Activated T-cell treated with anti-CD3 and anti-CD28 coated beads for 4 hours (primary cell): ENCODE results near the gene MAP3K14.

ENCODE experiments used
- DNase-seq: peaks from one replicate; pipeline ENCODE4 v3.0.0-alpha.2; 2020

The MAP3K14 gene

DNA sequence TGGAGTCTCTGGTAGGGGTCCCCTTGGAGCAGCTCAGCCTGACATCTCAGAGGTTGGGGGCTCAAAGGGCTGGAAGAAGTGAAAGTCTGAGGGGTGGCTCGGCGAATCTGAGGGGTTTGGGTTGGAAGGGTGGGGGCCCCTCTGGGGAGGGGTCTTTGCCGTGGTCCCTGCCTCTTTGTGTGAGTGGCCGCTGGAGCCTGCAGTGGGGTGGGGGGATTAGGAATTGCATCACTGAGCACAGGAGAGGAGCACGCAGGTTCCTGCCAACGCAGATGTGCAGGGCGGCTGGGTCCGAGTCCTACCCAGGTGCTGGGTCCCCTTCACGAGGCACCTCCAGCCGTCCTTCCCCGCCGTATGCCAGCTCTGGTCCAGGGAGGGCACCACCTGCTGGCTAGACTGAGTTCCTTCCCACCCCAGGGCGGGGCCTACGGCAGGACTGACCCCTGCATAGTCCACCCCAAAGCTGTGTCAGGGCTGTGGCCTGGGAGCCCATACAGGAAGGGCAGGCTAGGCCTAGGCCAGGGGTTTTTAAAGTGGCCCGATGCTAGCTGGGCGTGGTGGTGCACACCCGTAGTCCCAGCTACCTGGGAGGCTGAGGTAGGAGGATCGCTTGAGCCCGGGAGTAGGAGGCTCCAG, 85.2 kb downstream of the MAP3K14 start:
- no peak for DNase-seq

- DNase-seq: no peak
Observed at GRCh38 chr17:45230787-45231480, 85.9 kb downstream of the MAP3K14 start.

- DNase-seq: no peak
Observed at GRCh38 chr17:45230410-45230786, 86.4 kb downstream of the MAP3K14 start.

GRCh38 chr17:45229681-45230409, 87.0 kb downstream of the MAP3K14 start:
- no peak for DNase-seq

DNA sequence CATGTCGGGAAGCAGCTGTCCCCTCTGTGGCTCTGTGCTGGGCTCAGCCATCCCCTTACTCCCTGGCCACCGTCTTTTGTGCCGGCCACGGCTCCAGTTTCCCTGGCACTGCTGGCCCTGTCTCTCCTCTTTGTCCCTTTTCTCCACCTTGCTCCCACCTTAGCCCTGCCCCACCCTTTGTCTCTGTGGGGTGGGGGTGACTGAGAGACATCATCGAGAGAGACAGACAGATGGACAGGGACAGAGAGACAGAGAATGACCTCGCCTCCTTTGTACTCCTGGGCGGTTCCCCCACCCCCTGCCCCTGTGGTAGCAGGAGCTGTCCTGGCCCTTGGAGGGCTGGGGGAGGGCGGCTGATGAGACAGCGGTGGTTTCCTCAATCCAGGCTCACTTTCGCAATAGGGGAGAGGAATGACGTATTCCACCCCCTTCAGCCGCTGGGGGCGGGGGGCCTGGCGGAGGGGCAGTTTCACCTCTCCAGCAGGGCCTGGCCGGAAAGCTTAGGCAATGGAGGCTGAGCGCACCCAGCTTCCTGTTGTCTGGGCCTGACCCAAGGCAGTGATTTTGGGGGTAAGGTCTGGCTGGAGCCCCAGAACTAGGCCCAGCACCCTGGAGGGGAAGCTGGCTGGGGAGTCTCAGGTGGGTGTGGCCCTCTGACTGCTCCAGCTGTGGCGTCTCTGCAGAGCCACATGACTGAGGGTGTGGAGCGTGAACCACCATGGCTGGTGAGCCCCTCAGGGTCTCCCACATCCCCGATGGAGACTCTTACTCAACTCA, 87.9 kb downstream of the MAP3K14 start:
- peak; percentile 66 for DNase-seq

DNA sequence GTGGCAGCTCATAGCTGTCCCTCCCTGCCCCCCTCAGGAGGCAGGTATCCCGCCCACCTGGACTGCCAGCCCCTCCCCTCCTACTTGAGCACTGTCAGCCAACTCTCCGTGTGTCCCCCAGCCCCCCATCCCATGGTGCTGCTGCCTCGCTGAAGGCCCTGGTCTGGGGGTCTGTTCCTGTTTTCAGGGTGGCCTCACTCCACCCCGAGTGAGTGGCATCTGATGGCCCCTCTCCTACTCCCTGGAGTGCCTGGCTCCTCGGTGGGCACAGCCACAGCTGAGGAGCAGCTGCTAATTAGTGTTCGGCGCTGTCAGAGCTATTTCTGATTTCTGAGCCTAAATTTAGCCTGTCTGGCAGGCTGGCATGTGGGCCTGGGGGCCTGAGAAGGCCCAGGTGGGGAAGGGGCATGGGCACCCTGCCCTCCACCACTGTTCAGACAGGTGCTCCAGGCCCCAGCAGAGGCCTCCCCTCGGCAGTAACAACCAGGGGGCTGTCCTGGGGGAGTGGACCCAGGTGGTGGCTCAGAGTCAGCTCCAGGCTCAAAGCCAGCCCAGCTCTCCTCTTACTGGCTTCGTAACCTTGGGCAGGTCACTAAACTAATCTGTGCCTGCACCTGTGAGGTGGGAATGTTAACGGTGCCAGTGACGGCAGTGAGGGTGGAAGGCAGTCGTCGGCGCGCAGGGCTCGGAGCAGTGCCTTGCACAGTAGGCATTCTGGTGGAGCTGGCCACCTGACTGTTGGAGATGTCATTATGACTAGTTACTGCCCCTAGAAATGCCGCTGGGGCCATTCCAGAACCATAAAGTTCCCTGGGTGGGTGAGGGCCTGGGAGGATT, 88.7 kb downstream of the MAP3K14 start:
- DNase-seq: no peak

DNA sequence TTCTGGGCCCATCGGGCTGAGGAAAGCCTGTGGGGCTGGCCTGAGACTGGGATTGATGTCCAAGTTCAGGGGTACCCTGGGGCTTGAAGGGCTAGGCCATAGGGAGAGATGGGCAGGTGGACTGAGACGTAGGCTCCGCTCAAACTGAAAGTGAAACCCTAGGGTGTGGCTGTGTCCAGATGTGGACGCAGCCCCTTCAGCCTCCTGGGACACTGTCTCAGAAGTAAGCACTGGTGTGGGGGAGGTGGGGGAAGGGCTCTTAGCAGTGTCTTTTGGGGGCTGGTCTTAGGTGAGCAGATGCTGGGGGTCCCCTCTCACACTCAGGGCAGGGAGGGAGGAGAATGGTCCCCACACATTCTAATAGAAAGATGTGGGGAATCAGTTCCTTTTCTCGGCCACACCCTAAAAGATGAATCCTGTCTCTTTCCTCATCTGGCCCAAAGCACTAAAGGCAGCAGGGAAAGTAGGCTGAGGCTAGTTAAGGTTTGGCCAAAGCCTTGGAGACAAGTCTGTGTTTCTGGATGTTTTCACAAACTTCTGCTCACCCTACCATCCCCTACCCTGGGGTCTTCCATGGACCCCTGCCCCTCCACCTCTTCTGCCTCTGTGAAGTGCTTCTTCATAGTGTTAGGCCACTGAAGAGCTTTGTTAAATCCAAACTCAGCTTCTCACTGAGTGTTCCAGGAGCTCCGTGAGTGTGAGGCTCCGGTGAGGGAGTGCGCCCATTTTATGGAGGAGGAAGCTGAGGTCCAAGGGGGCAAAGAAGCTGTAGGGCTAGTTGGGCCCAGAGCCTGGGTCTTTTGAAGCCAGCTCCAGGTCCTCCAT, 89.5 kb downstream of the MAP3K14 start:
- DNase-seq: no peak

DNA sequence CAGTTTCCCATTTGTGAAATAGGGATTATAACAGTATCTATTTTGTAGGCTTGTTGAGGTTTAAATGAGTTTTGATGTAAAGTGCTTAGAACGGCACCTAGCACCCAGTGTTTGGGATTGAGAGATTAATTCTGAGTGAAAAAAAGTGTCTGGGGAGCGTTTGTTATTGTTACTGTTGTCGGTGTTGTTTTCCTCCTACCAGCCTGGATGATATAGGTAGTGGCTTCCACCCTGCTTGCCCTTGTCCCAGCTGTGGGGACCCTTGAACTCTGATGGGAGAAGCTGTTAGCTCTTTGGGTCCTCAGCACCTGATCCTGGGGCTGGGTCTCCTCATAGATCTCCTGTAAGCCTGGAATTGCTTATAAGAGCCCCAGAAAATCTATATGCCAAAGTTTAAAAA, 90.2 kb downstream of the MAP3K14 start:
- DNase-seq: no peak

DNA sequence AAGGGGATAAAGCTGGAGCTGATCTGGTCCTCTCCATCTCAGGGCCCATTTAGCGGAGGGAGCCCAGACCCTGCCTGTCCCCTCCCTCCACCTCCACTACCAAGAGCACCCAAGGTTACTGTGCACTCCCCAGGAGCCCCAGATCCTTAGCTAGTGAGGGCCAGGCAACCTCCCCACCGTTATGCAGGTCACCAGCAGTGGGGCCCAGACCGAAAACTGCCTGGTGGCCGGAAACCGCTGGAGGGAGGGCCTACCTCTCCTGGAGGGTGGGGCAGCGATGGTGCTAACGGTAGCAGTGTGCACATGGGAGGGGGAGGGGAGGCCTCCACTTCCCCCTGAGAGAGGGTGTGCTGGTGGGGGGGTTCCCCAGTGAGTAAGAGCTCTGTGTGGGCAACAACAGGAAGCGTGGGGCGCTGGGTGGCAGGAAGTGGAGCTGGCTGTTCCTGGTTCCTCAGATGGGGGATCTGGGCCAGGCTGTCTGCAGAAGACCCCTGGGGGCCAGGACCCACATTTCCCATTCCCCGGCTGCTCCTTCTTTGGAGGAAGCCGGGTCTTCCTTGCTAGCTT, 90.8 kb downstream of the MAP3K14 start:
- DNase-seq: peak; percentile 93

DNA sequence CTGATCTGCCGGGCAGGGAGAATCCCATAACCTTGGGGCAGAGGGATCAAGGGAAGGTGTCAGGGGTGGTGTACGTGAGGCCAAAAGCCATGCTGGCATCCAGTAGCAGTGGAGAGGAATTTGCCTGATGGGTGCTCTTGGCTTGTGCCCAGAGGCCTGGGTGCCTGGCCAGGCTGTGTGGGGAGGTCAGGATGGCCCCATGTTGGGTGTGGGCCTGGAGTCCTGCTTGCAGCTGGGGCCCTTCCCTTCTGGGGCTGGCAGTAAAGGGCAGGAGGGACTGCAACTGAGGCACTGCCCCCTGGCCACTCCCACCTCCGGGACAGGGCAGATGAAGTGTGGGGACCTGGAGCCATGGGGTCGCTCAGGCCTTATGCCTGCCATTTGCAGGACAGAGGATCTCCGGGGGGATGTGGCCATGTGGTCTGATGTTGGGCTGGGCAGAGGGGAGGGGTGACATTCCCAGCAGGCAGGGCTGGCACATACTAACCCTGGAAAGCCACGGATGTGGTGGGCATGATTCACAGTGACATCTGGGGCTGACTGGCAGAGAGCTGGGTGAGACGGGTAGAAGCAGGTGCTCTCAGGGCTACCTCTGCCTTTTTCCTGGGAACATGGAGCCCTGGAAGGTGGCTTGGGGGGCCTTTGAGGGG, 91.6 kb downstream of the MAP3K14 start:
- DNase-seq: no peak

DNA sequence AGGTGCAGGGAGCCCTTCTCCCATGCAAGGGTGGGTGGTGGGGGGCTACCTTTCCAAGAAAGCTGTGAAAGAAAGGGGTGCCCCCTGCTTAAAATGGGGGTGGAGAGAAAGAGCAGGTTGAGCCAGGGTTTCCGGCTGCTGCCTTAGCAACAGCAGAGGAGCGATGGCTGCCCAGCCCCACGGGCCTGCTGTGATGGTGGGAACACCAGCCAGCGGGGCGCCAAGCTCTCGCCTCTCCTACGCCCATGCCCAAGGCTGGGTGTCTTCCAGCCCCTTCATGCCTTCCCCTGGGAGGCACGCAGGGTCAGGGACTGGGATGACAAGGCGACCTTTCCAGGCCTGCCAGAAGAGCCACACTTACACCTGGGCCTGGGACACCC, 92.2 kb downstream of the MAP3K14 start:
- DNase-seq: no peak

GRCh38 chr17:45223539-45224528, 93.0 kb downstream of the MAP3K14 start:
- no peak for DNase-seq

- DNase-seq: no peak
Observed at GRCh38 chr17:45222996-45223538, 93.8 kb downstream of the MAP3K14 start.

DNA sequence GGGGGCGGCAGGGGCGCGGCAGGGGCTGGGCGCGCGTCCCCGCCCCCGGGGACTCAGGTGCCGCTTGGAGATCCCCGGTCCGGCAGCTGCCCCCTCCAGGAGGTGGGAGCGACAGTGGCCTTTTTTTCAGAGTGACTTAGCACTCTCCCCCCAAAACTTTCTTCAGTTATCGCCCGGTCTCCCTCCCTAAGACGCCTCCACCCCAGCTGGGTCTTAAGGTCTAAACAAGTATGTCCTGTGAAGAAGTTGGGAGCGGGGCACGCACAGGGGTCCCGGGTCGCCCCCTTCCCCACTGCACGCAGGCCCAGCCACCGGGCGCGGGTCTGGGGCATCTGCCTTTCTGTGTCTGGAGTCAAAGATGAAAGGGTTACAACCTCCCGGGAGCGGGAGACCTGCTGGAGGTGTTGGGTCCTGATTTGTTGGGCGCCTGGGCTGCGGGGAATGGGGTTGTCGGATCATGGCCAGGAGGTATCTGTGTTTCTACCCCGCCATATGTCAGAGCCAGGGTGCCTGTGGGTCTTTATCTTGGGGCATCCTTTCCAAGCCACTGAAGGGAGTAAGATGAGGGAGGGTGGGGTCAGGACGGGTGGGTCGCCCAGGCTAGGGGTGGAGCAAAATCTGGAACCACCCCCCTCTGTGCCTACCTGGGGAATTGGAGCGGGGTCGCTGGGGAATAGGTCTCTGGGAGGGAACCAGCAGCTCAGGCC, 94.4 kb downstream of the MAP3K14 start:
- no peak for DNase-seq

- no peak for DNase-seq
Observed at GRCh38 chr17:45222014-45222288, 94.9 kb downstream of the MAP3K14 start.

DNA sequence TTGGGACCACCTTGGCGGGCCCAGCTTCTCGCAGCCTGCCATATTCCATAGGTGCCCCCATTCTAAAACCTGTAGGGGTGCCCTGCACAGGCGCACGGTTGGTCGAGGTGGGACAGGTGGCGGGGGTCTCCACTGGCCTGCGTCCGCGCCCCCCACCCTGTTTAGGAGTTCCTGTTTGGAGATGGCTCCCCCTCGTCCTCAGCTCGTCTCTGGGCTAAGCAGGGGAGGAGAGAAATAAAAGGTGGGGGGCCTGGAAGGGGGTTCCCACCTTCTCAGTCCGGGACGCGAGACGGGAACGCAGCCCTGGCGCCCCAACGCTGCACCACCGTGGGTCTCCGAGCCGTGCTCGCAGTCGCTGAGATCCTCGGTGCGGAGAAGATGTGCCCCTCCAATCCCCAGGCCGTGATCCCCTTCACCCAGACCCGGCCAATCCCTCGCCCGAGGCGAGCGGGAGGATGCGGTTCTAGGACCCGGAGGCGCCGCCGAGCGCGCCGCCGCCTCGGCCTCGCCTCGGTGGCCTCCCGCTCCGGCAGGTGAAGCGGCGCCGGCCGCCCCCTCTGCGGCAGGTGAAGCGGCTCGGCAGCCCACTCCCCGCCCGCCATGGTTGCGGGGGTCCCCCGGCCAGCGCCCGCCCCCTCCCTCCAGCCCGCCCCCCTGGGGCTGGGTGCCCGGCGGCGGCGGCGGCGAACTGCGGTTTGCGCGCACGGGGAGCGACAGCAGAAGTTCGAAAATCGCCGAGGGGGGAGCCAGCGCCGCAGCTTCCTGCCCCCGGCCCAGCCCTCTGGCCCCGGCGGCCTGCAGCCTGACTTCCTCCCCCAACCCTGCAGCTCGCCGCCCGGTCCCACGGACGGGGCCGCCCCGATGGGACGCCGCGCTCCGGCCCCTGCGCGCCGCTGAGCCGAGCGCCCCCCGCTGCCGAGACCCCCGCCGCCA, 95.5 kb downstream of the MAP3K14 start, which contains the start of gene FMNL1:
Gene FMNL1, plus strand, starts transcription at position 805 of the 933 bp plus-strand sequence. CDS start 240 bp downstream, outside the sequence.
- DNase-seq: no peak

DNA sequence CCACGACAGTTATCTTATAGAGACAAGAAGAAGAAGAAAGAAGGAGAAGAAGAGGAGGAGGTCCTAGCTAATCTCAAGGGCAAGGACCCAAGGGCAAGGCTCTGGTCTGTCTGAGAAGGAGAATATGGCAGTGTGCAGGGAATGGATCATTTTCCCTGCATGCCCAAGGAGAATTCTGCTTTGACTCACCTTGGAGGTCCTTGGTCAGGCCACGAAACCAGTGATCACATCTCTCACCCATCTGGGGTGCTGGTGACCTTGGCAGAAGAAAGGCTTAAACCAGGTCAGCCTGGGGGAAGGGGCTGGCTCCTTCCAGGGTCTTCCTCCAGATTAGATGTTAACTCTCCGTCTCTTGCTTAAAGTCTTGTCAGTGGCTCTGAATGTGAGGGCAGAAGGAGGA, 96.7 kb downstream of the MAP3K14 start:
- DNase-seq: no peak
